IMR-90 (cell line): ENCODE results near the gene TACR2. TPM values are rescaled to one million over a fixed set of nuclear protein-coding genes. Genes with fewer than 3 reads are reported as not detected.

Experiments used
- ATAC-seq: fragments of 200-7000 bp; cut with Tn5 transposase; 2 replicates; pipeline ENCODE4 v1.9.1; 2020; ENCODE audit warnings: low read depth, mild to moderate bottlenecking, moderate library complexity
- BruUV-seq: library from RNA; stranded (reverse); fragments of 400-500 nt; replicated peaks from 2 replicates; lab custom pipeline; 2021; lab: Mats Ljungman, UMichigan
- CTCF ChIA-PET: fragments of 300-600 bp; formaldehyde crosslinking; extraction: SDS; loops from one replicate; lab custom pipeline; 2021; ENCODE audit warnings: antibody characterized with exemption; lab: Yijun Ruan, JAX
- POLR2A ChIA-PET: fragments of 300-600 bp; sonication (Branson Sonifier 250); formaldehyde crosslinking; loops from one replicate; lab custom pipeline; 2022; ENCODE audit warnings: antibody characterized with exemption; ENCODE audit not compliant: unreplicated experiment; lab: Charles Lee
- DNase-seq: peaks from one replicate; pipeline ENCODE4 v3.0.0; 2013
- H2AFZ ChIP-seq: replicated peaks from 2 replicates; pipeline ENCODE3; 2013; ENCODE audit warnings: low read length, mild to moderate bottlenecking; ENCODE audit not compliant: poor library complexity
- H2AK5ac ChIP-seq: 2 replicates; pipeline ENCODE4 v1.6.1; 2013; ENCODE audit warnings: low read depth, low read length, inconsistent platforms
- H2AK9ac ChIP-seq: replicated peaks from 2 replicates; pipeline ENCODE3; 2013; ENCODE audit warnings: mild to moderate bottlenecking, low read depth, low read length, moderate library complexity; ENCODE audit not compliant: poor library complexity
- H2BK120ac ChIP-seq: 2 replicates; pipeline ENCODE4 v1.6.1; 2013; ENCODE audit warnings: low read depth, low read length, inconsistent platforms
- H2BK15ac ChIP-seq: 3 replicates; pipeline ENCODE4 v1.6.1; 2013; ENCODE audit warnings: low read depth, low read length, inconsistent platforms
- H2BK20ac ChIP-seq: 2 replicates; pipeline ENCODE4 v1.6.1; 2013; ENCODE audit warnings: low read depth, mild to moderate bottlenecking, inconsistent platforms, low read length, moderate library complexity
- H2BK5ac ChIP-seq: 2 replicates; pipeline ENCODE4 v1.6.1; 2013; ENCODE audit warnings: mild to moderate bottlenecking, low read depth, low read length, inconsistent platforms; ENCODE audit not compliant: poor library complexity, severe bottlenecking
- H3K14ac ChIP-seq: replicated peaks from 2 replicates; pipeline ENCODE4 v1.6.1; 2013; ENCODE audit warnings: low read depth, low read length, inconsistent platforms
- H3K18ac ChIP-seq: 2 replicates; pipeline ENCODE4 v1.6.1; 2013; ENCODE audit warnings: low read depth, low read length, control low read depth
- H3K23ac ChIP-seq: 2 replicates; pipeline ENCODE4 v1.6.1; 2013; ENCODE audit warnings: low read depth, low read length, inconsistent platforms
- H3K27ac ChIP-seq: 2 replicates; pipeline ENCODE4 v1.5.1; 2013; ENCODE audit warnings: mild to moderate bottlenecking, control low read depth, low read length; ENCODE audit not compliant: insufficient read depth
- H3K27me3 ChIP-seq: 2 replicates; pipeline ENCODE4 v1.6.1; 2013; ENCODE audit warnings: low read length; ENCODE audit not compliant: control insufficient read depth, insufficient read depth
- H3K36me3 ChIP-seq: 2 replicates; pipeline ENCODE4 v1.6.1; 2013; ENCODE audit warnings: low read length, mixed read lengths; ENCODE audit not compliant: control insufficient read depth, insufficient read depth
- H3K4ac ChIP-seq: 2 replicates; pipeline ENCODE4 v1.6.1; 2013; ENCODE audit warnings: low read depth, low read length, inconsistent platforms
- H3K4me1 ChIP-seq: 2 replicates; pipeline ENCODE4 v1.6.1; 2013; ENCODE audit warnings: low read length, mixed read lengths; ENCODE audit not compliant: control insufficient read depth, insufficient read depth
- H3K4me2 ChIP-seq: 2 replicates; pipeline ENCODE4 v1.6.1; 2013; ENCODE audit warnings: low read depth, mild to moderate bottlenecking, control low read depth, low read length, moderate library complexity
- H3K4me3 ChIP-seq: 2 replicates; pipeline ENCODE4 v1.5.1; 2013; ENCODE audit warnings: low read depth, mild to moderate bottlenecking, control low read depth, low read length, moderate library complexity; ENCODE audit not compliant: insufficient read depth
- H3K56ac ChIP-seq: 2 replicates; pipeline ENCODE4 v1.6.1; 2013; ENCODE audit warnings: low read length, inconsistent platforms; ENCODE audit not compliant: insufficient read depth; ENCODE audit errors: extremely low read depth
- H3K79me1 ChIP-seq, 2 experiments: 2 replicates each; pipeline ENCODE4 v1.6.1; 2013; ENCODE audit warnings: low read length in 2 of 2, inconsistent platforms in 1 of 2, low read depth in 1 of 2
- H3K9ac ChIP-seq: 2 replicates; pipeline ENCODE4 v1.6.1; 2013; ENCODE audit warnings: low read depth, low read length, control low read depth
- H3K9me1 ChIP-seq: 2 replicates; pipeline ENCODE4 v1.6.1; 2013; ENCODE audit warnings: low read length, inconsistent platforms; ENCODE audit not compliant: insufficient read depth
- H3K9me3 ChIP-seq: 2 replicates; pipeline ENCODE4 v1.6.1; 2013; ENCODE audit warnings: low read length; ENCODE audit not compliant: control insufficient read depth, insufficient read depth
- H4K20me1 ChIP-seq: 2 replicates; pipeline ENCODE4 v1.6.1; 2013; ENCODE audit warnings: low read length, inconsistent platforms; ENCODE audit not compliant: insufficient read depth
- H4K5ac ChIP-seq: 2 replicates; pipeline ENCODE4 v1.6.1; 2013; ENCODE audit warnings: mild to moderate bottlenecking, low read depth, low read length, control low read depth
- H4K8ac ChIP-seq, 2 experiments: 2 replicates each; pipeline ENCODE4 v1.6.1; 2013; ENCODE audit warnings: low read depth in 2 of 2, low read length in 2 of 2, control low read depth in 1 of 2, inconsistent platforms in 1 of 2
- H4K91ac ChIP-seq: 2 replicates; pipeline ENCODE4 v1.6.1; 2013; ENCODE audit warnings: low read depth, low read length, inconsistent platforms; ENCODE audit not compliant: insufficient read depth
- CTCF ChIP-seq: conservative IDR thresholded peaks from 2 replicates; pipeline ENCODE4 v1.5.1; 2012; ENCODE audit warnings: mild to moderate bottlenecking, low read depth, low read length, improper control_type of control experiment
- ELK1 ChIP-seq: fragments of 150-350 bp; IDR thresholded peaks from 2 replicates; pipeline ENCODE4 v1.6.1; 2016; ENCODE audit warnings: low read depth, mild to moderate bottlenecking, low read length, moderate library complexity, borderline replicate concordance
- FOS ChIP-seq: fragments of 150-350 bp; IDR thresholded peaks from 2 replicates; pipeline ENCODE4 v1.6.1; 2016; ENCODE audit warnings: low read depth, low read length
- MAFK ChIP-seq: IDR thresholded peaks from 2 replicates; pipeline ENCODE4 v1.6.1; 2012; ENCODE audit warnings: low read depth, low read length, improper control_type of control experiment
- MXI1 ChIP-seq: IDR thresholded peaks from 2 replicates; pipeline ENCODE4 v1.6.1; 2012; ENCODE audit warnings: low read depth, mild to moderate bottlenecking, low read length, moderate library complexity, borderline replicate concordance
- RAD21 ChIP-seq: IDR thresholded peaks from 2 replicates; pipeline ENCODE4 v1.6.1; 2012; ENCODE audit warnings: low read length, improper control_type of control experiment
- RCOR1 ChIP-seq: IDR thresholded peaks from 2 replicates; pipeline ENCODE4 v1.6.1; 2012; ENCODE audit warnings: mild to moderate bottlenecking, low read length, improper control_type of control experiment; ENCODE audit not compliant: insufficient replicate concordance
- USF2 ChIP-seq: fragments of 150-350 bp; IDR thresholded peaks from 2 replicates; pipeline ENCODE4 v1.6.1; 2017; ENCODE audit warnings: mild to moderate bottlenecking, antibody characterized with exemption, low read length, low read depth
- WGBS, 2 experiments: methylation state at CpG; one replicate each; pipeline versions ENCODE4 v1.1.5 to v1.1.7; 2013; ENCODE audit warnings: missing lambda C conversion rate in 2 of 2; ENCODE audit not compliant: insufficient read length in 1 of 2; ENCODE audit errors: extremely low coverage in 2 of 2; 5-methylcytosine and 5-hydroxymethylcytosine counted together
- dilution Hi-C: fragments of 300-500 bp; cut with HindIII; formaldehyde crosslinking; loops from one replicate; pipeline ENCODE4 v1.14.3; 2018; ENCODE audit warnings: low sequenced_read_pairs; ENCODE audit not compliant: unreplicated experiment
- in situ Hi-C: fragments of 300-500 bp; cut with MboI; formaldehyde crosslinking; loops from 3 replicates; pipeline ENCODE4 v1.14.3; 2019; ENCODE audit warnings: low sequenced_read_pairs, inconsistent platforms, mixed read lengths
- intact Hi-C: fragments of 100-400 bp; cut with micrococcal nuclease; formaldehyde crosslinking; loops from 2 replicates; pipeline ENCODE4 v1.10.0; 2022
- polyA plus RNA-seq, 3 experiments: library from polyadenylated mRNA; depleted of rRNA; stranded (reverse); fragments of >200 nt; gene quantifications; 2 replicates each; pipeline ENCODE4 v1.2.3, GENCODE V29; 2012; ENCODE audit warnings: low replicate concordance in 1 of 3
- total RNA-seq: library from RNA; depleted of rRNA; stranded (reverse); fragments of >200 nt; gene quantifications from 2 replicates; pipeline ENCODE4 v1.2.3, GENCODE V29; 2012

Gene TACR2
- total and polyA plus RNA-seq, 2 of the 4 experiments (the other 2 are of a cell fraction) = not detected

GRCh38 chr10:69409968-69410367 lies 6.8 kb downstream of the TACR2 start:
- ChIA-PET CTCF (no interaction called here), POLR2A (no interaction called here)
- H2BK15ac ChIP-seq = no peak overlapping the region
- H2AFZ ChIP-seq = no peak overlapping the region
- H3K4me3 ChIP-seq = no peak overlapping the region
- no peak overlapping the region for H2AK5ac ChIP-seq
- H3K9me3 ChIP-seq = no peaks in the 10 kb centered on the region
- dilution Hi-C loops (no loop called here), in situ Hi-C loops (loop anchor here (10.0 kb wide), 1 partner anchor 405 kb away; no protein-coding TSS in a partner anchor), intact Hi-C loops (loop anchor here (5.0 to 10.0 kb wide), 2 partner anchors 403 to 625 kb away; no protein-coding TSS in a partner anchor)
- no peaks in the 10 kb centered on the region for H3K79me1 ChIP-seq
- no peaks in the 10 kb centered on the region for H4K20me1 ChIP-seq
- peaks cover 5% of the 10 kb centered on the region for H3K9me1 ChIP-seq
- no peak overlapping the region for H3K9ac ChIP-seq
- 60% methylated on average over 1 of the region's 6 CpGs; no CpG with 5 or more reads in 1 of the 2 experiments for WGBS, 2 experiments
- no TSS peak for BruUV-seq
- H3K4ac ChIP-seq = no peak overlapping the region
- no peak overlapping the region for H3K4me2 ChIP-seq
- H3K36me3 ChIP-seq = no peaks in the 10 kb centered on the region
- H3K18ac ChIP-seq = no peak overlapping the region
- no peak overlapping the region for H4K91ac ChIP-seq
- no peak overlapping the region for H2BK120ac ChIP-seq
- no peak overlapping the region for H2BK20ac ChIP-seq
- no peak overlapping the region for H3K27ac ChIP-seq
- no peak overlapping the region for H4K5ac ChIP-seq
- no peak for ATAC-seq
- TF ChIP-seq ELK1 = no peak
- no peak for TF ChIP-seq MAFK
- no peak for TF ChIP-seq FOS
- TF ChIP-seq CTCF = no peak
- no peak for TF ChIP-seq RCOR1
- TF ChIP-seq RAD21 = no peak
- TF ChIP-seq MXI1 = no peak
- peak; percentile 7; the same call in 1 of the 2 replicates for TF ChIP-seq USF2
- H3K4me1 ChIP-seq = no peaks in the 10 kb centered on the region; the same call in 1 of the 2 replicates
- H2AK9ac ChIP-seq = no peak overlapping the region
- H3K23ac ChIP-seq = no peak overlapping the region
- no peak overlapping the region for H4K8ac ChIP-seq
- H2BK5ac ChIP-seq = no peak overlapping the region
- no peaks in the 10 kb centered on the region; the same call in 1 of the 2 replicates for H3K27me3 ChIP-seq
- no peak overlapping the region for H3K14ac ChIP-seq
- DNase-seq = no peak
- no peak overlapping the region for H3K56ac ChIP-seq
